Measurements from ENCODE around the gene ST8SIA3. TPM values are rescaled to one million over a fixed set of nuclear protein-coding genes. Genes with fewer than 3 reads are reported as not detected.

Gene ST8SIA3
- total and polyA plus RNA-seq, 2 experiments from 2014 or later = not detected

DNA sequence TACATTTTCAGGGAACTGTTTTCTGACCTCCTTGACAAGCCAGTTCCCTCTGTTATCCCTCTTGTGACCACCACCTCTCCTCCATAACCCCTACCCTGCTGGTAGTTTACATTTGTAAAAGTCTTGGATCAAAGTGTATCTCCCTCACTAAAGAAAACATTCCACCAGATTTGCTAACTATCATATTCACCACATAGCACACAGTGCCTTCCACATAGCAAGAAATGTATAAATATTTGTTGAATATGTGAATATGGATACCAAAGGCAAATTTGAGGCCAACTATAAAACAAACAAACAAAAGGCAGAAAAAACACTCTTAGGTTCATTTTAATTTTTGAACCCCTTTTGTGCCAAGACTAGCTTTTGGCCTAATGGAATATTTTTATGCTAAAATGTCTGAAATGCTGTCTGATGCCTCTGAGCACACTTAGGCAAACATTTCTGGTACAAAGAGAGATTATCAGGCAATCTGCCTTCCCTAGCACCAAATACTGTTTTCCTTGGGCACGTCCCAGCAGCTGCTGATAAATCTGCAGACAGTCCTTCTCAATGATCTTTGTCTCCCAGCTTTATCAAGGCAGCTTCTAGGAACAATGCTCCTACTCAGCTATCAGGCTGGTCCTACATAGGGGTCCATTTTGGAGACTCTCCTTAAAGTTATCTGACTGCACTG, 26.7 kb upstream of the ST8SIA3 start:
- no peak overlapping the region for H3K4me2 ChIP-seq (ENCODE audit: unreplicated experiment)
- WGBS, 2 experiments (ENCODE audit: low coverage in 1 of 2, low lambda C conversion rate in 2 of 2, missing lambda C conversion rate in 2 of 2) = 8 to 9% methylated on average over 1 of the region's 1 CpG
- no peaks in the 10 kb centered on the region for H3K9me2 ChIP-seq (ENCODE audit: insufficient read depth)
- no peaks in the 10 kb centered on the region for H3K36me3 ChIP-seq (ENCODE audit: low read depth)
- H3K27ac ChIP-seq = no peak overlapping the region
- TF ChIP-seq EZH2phosphoT487 (IDR thresholded peaks at IDR 0.05; ENCODE audit: insufficient read depth, low read depth) (no peak), EZH2 (IDR thresholded peaks at IDR 0.05; ENCODE audit: insufficient read depth, poor library complexity, severe bottlenecking) (no peak)
- in situ Hi-C loops (cut with MboI) = no loop called here
- no peaks in the 10 kb centered on the region for H3K79me2 ChIP-seq (ENCODE audit: insufficient read depth)
- no peaks in the 10 kb centered on the region for H3K27me3 ChIP-seq (replicated peaks; ENCODE audit: insufficient read depth)
- no peaks in the 10 kb centered on the region for H3K9me3 ChIP-seq (ENCODE audit: low read depth)
- DNase-seq = no peak
- H3K9ac ChIP-seq = no peak overlapping the region
- H2AFZ ChIP-seq = no peak overlapping the region
- no peaks in the 10 kb centered on the region for H3F3A ChIP-seq (ENCODE audit: insufficient read depth)
- H4K20me1 ChIP-seq (ENCODE audit: insufficient read depth) = no peaks in the 10 kb centered on the region
- no peak overlapping the region for H3K4me3 ChIP-seq
- no peaks in the 10 kb centered on the region for H3K4me1 ChIP-seq (ENCODE audit: insufficient read depth)

DNA sequence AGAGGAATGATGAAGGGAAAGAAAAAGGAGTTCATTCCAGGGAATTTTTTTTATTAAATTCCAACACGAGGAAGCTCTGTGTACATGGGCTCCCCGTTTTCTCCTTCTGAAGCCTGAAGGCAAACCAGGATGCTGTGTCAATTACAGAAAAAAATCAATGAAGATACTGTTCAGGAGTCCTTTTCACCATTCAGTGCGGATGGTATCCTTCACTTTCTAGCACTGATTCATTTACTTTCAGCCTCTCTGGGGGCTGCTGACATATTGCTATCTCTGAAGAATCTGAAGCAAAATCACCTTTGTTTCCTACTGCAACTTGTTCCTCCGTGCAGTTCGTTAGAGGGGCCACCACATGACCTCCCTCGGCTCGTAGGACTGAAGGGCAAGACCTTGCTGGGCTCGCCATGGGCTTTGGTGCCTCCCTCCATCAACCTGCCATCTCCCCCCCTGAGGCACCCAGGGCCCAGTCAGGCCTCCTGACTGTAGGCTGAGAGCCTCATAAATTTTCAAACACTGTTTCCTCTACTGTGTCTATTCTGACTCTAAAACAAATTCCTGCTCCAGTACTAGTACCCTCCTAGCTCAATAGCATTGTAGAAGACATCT, 25.5 kb upstream of the ST8SIA3 start:
- no peaks in the 10 kb centered on the region for H3K4me1 ChIP-seq (ENCODE audit: insufficient read depth)
- WGBS, 2 experiments (ENCODE audit: low coverage in 1 of 2, low lambda C conversion rate in 2 of 2, missing lambda C conversion rate in 2 of 2) = 5 to 7% methylated on average over 7 to 8 of the region's 8 CpGs
- no peaks in the 10 kb centered on the region for H3K9me3 ChIP-seq (ENCODE audit: low read depth)
- no peaks in the 10 kb centered on the region for H3F3A ChIP-seq (ENCODE audit: insufficient read depth)
- H2AFZ ChIP-seq = no peak overlapping the region
- H3K9me2 ChIP-seq (ENCODE audit: insufficient read depth) = no peaks in the 10 kb centered on the region
- H4K20me1 ChIP-seq (ENCODE audit: insufficient read depth) = no peaks in the 10 kb centered on the region
- no peaks in the 10 kb centered on the region for H3K79me2 ChIP-seq (ENCODE audit: insufficient read depth)
- no peak for DNase-seq
- H3K27me3 ChIP-seq (replicated peaks; ENCODE audit: insufficient read depth) = no peaks in the 10 kb centered on the region
- no peaks in the 10 kb centered on the region for H3K36me3 ChIP-seq (ENCODE audit: low read depth)
- in situ Hi-C loops (cut with MboI) = no loop called here
- H3K4me2 ChIP-seq (ENCODE audit: unreplicated experiment) = no peak overlapping the region
- H3K9ac ChIP-seq = no peak overlapping the region
- H3K4me3 ChIP-seq = no peak overlapping the region
- H3K27ac ChIP-seq = no peak overlapping the region
- TF ChIP-seq EZH2phosphoT487 (IDR thresholded peaks at IDR 0.05; ENCODE audit: insufficient read depth, low read depth) = no peak
- TF ChIP-seq EZH2 (IDR thresholded peaks at IDR 0.05; ENCODE audit: insufficient read depth, poor library complexity, severe bottlenecking) = no peak

DNA sequence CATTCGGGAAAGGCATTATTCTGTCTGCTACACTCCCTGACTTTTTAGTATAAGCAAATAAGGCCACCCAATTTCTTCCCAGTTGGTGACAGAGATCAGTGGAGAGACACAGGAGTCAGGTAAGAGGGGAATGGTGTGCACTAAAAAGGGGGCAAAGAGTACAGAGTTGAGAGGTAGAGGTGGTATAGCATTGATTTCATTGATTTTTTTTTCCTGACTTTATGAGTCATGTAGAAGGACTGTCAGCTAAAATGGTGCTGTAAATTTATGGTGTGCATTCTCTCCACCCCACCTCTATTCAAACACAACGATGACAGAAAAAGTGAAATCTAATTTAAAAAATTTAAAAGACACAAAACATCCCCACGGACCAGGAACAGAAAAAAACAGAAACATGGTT, 23.7 kb upstream of the ST8SIA3 start:
- Histone ChIP-seq H3K9me2 (ENCODE audit: insufficient read depth) (no peaks in the 10 kb centered on the region), H2AFZ (no peak overlapping the region), H3K36me3 (ENCODE audit: low read depth) (no peaks in the 10 kb centered on the region), H3K27me3 (replicated peaks; ENCODE audit: insufficient read depth) (no peaks in the 10 kb centered on the region), H3F3A (ENCODE audit: insufficient read depth) (no peaks in the 10 kb centered on the region), H3K4me3 (no peak overlapping the region), H3K79me2 (ENCODE audit: insufficient read depth) (no peaks in the 10 kb centered on the region), H3K4me2 (ENCODE audit: unreplicated experiment) (no peak overlapping the region), H3K4me1 (ENCODE audit: insufficient read depth) (no peaks in the 10 kb centered on the region), H3K27ac (no peak overlapping the region), H4K20me1 (ENCODE audit: insufficient read depth) (no peaks in the 10 kb centered on the region), H3K9me3 (ENCODE audit: low read depth) (no peaks in the 10 kb centered on the region), H3K9ac (no peak overlapping the region)
- WGBS, 2 experiments (ENCODE audit: low coverage in 1 of 2, low lambda C conversion rate in 2 of 2, missing lambda C conversion rate in 2 of 2) = 10 to 21% methylated on average over 3 of the region's 3 CpGs
- TF ChIP-seq EZH2phosphoT487 (IDR thresholded peaks at IDR 0.05; ENCODE audit: insufficient read depth, low read depth) (no peak), EZH2 (IDR thresholded peaks at IDR 0.05; ENCODE audit: insufficient read depth, poor library complexity, severe bottlenecking) (no peak)
- in situ Hi-C loops (cut with MboI) = no loop called here
- no peak for DNase-seq

DNA sequence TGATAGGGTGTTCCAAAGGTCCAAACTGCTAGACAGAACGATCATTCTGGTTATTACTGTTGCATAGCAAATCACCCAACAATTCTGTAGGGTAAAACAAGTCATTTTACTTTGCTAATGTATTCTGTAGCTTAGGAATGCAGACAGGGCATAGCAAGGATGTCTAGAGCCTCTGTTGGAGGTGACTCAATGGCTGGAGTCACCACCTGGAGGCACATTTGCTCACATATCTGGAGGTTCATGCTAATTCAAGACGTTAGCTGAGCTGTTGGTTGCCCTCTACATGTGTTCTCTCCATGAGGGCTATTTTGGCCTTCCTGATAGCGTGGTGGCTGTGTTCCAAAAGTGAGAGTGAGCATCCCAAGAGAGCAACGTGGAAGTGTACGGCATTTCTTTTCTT, 22.5 kb upstream of the ST8SIA3 start:
- Histone ChIP-seq H4K20me1 (ENCODE audit: insufficient read depth) (no peaks in the 10 kb centered on the region), H2AFZ (no peak overlapping the region), H3K9me2 (ENCODE audit: insufficient read depth) (no peaks in the 10 kb centered on the region), H3F3A (ENCODE audit: insufficient read depth) (no peaks in the 10 kb centered on the region), H3K27me3 (replicated peaks; ENCODE audit: insufficient read depth) (0 out of 2 replicates have a peak, but pooled peaks cover 4% of the 10 kb centered on the region), H3K79me2 (ENCODE audit: insufficient read depth) (no peaks in the 10 kb centered on the region), H3K9ac (no peak overlapping the region), H3K4me3 (no peak overlapping the region), H3K4me2 (ENCODE audit: unreplicated experiment) (no peak overlapping the region), H3K36me3 (ENCODE audit: low read depth) (no peaks in the 10 kb centered on the region), H3K27ac (no peak overlapping the region), H3K4me1 (ENCODE audit: insufficient read depth) (no peaks in the 10 kb centered on the region), H3K9me3 (ENCODE audit: low read depth) (no peaks in the 10 kb centered on the region)
- no peak for DNase-seq
- in situ Hi-C loops (cut with MboI) = no loop called here
- 20% methylated on average over 3 to 5 of the region's 5 CpGs for WGBS, 2 experiments (ENCODE audit: low coverage in 1 of 2, low lambda C conversion rate in 2 of 2, missing lambda C conversion rate in 2 of 2)
- TF ChIP-seq EZH2phosphoT487 (IDR thresholded peaks at IDR 0.05; ENCODE audit: insufficient read depth, low read depth) = no peak
- no peak for TF ChIP-seq EZH2 (IDR thresholded peaks at IDR 0.05; ENCODE audit: insufficient read depth, poor library complexity, severe bottlenecking)

All from GM23248 (cell line).